ENCODE results near the gene PTPRA. TPM values are rescaled to one million over a fixed set of nuclear protein-coding genes. Genes with fewer than 3 reads are reported as not detected.

PTPRA gene
- total and polyA plus RNA-seq, 2 of the 13 experiments (the other 11 are each of a cell fraction or from before 2014, with no cell fraction given), result 47.2 to 127 TPM

GRCh38 chr20:2946988-2947961 is 74.0 kb downstream of the PTPRA start (continued):
- TF ChIP-seq MAF1 (CRISPR knock-in tag; IDR thresholded peaks at IDR 0.05; ENCODE audit: borderline replicate concordance) (0 out of 2 replicates have a peak, but pooled peaks have one; percentile 11), ZNF3 (CRISPR knock-in tag; IDR thresholded peaks at IDR 0.05) (peak; percentile 73; the same call in 1 of the 2 replicates), ZNF749 (CRISPR knock-in tag; IDR thresholded peaks at IDR 0.05; ENCODE audit: borderline replicate concordance) (no peak), ARID2 (CRISPR knock-in tag; IDR thresholded peaks at IDR 0.05; ENCODE audit: borderline replicate concordance) (peak; percentile 83; the same call in 1 of the 2 replicates), ZNF564 (CRISPR knock-in tag; IDR thresholded peaks at IDR 0.05) (0 out of 2 replicates have a peak, but pooled peaks have one; percentile 58), DZIP1 (CRISPR knock-in tag; IDR thresholded peaks at IDR 0.05) (no peak), ZSCAN25 (CRISPR knock-in tag; IDR thresholded peaks at IDR 0.05) (peak; percentile 76; the same call in 1 of the 2 replicates), JUNB (CRISPR knock-in tag; IDR thresholded peaks at IDR 0.05; ENCODE audit: borderline replicate concordance) (no peak; the same call in 1 of the 2 replicates), ZNF230 (CRISPR knock-in tag; IDR thresholded peaks at IDR 0.05) (no peak; the same call in 1 of the 2 replicates), ZFP82 (CRISPR knock-in tag; IDR thresholded peaks at IDR 0.05; ENCODE audit: borderline replicate concordance) (peak; percentile 78; the same call in 1 of the 2 replicates), ZNF609 (CRISPR knock-in tag; IDR thresholded peaks at IDR 0.05; ENCODE audit: borderline replicate concordance) (peak; percentile 77; the same call in 1 of the 2 replicates), NFRKB (IDR thresholded peaks at IDR 0.05) (no peak), IKZF1 (IDR thresholded peaks at IDR 0.05) (no peak), RAD21 (CRISPR knock-in tag; IDR thresholded peaks at IDR 0.05) (peak; percentile 59), ZSCAN20 (CRISPR knock-in tag; IDR thresholded peaks at IDR 0.05; ENCODE audit: borderline replicate concordance) (peak; percentile 67; the same call in 1 of the 2 replicates), CENPT (CRISPR knock-in tag; IDR thresholded peaks at IDR 0.05; ENCODE audit: low read depth) (no peak), ZNF747 (CRISPR knock-in tag; IDR thresholded peaks at IDR 0.05; ENCODE audit: borderline replicate concordance) (no peak; the same call in 1 of the 2 replicates), MZF1 (CRISPR knock-in tag; IDR thresholded peaks at IDR 0.05; ENCODE audit: borderline replicate concordance) (no peak), ARNT (IDR thresholded peaks at IDR 0.05) (no peak), ZNF33B (CRISPR knock-in tag; IDR thresholded peaks at IDR 0.05) (no peak), RFXAP (CRISPR knock-in tag; IDR thresholded peaks at IDR 0.05; ENCODE audit: borderline replicate concordance) (no peak), ATM (IDR thresholded peaks at IDR 0.05; ENCODE audit: borderline replicate concordance) (no peak), RORA (CRISPR knock-in tag; IDR thresholded peaks at IDR 0.05) (no peak)
